Ascending aorta (tissue), 2 donors: ENCODE results near the gene CAMK2D. TPM values are rescaled to one million over a fixed set of nuclear protein-coding genes. Genes with fewer than 3 reads are reported as not detected.
"Not testable (repeated sequence)": the region's sequence is repeated elsewhere in the genome, so short reads cannot be mapped to it uniquely, and the experiment has no call there.

Experiments used
- DNase-seq, 2 donors: peaks; one replicate each; pipeline ENCODE4 v3.0.0-alpha.2; 2019; ENCODE audit warnings: low spot score in 2 of 2
- H3K27ac ChIP-seq, 2 donors: fragments of 200-600 bp; sonication (generic); one replicate each; pipeline ENCODE4 v1.5.1; 2016 to 2017; ENCODE audit warnings: mild to moderate bottlenecking in 1 of 2
- H3K27me3 ChIP-seq: fragments of 200-600 bp; sonication (generic); one replicate; pipeline ENCODE4 v1.5.1; 2017
- H3K36me3 ChIP-seq, 2 donors: fragments of 200-600 bp; sonication (generic); one replicate each; pipeline ENCODE4 v1.5.1; 2016
- H3K4me1 ChIP-seq, 2 donors: fragments of 200-600 bp; sonication (generic); one replicate each; pipeline ENCODE4 v1.5.1; 2016 to 2017; ENCODE audit warnings: mild to moderate bottlenecking in 1 of 2
- H3K4me3 ChIP-seq, 2 donors: fragments of 200-600 bp; sonication (generic); one replicate each; pipeline ENCODE4 v1.5.1; 2016 to 2017; ENCODE audit warnings: mild to moderate bottlenecking in 1 of 2
- H3K9me3 ChIP-seq, 2 donors: fragments of 200-600 bp; sonication (generic); one replicate each; pipeline ENCODE4 v1.5.1; 2016
- intact Hi-C: fragments of 100-400 bp; cut with DNase I; formaldehyde crosslinking; loops from one replicate; pipeline ENCODE4 v1.15.1; 2023
- total RNA-seq: library from RNA; depleted of rRNA; stranded (reverse); fragments of >200 nt; gene quantifications from one replicate; pipeline ENCODE4 v1.1.0, GENCODE V29; 2016
- TF ChIP-seq, protein P1 (sequence below), 3 experiments: fragments of 200-600 bp in 2 of 3; fragments of 450-650 bp in 1 of 3; sonication (generic) in 2 of 3; IDR thresholded peaks; one replicate each; pipeline ENCODE4 v1.5.1; 2016 to 2019; ENCODE audit warnings: antibody characterized with exemption in 3 of 3, mild to moderate bottlenecking in 1 of 3, moderate library complexity in 1 of 3

Gene CAMK2D
- total RNA-seq, 1 donor from 2014 or later: 23.8 TPM

- H3K27ac ChIP-seq: no peak overlapping the region
- no peaks in the 10 kb centered on the region for H3K27me3 ChIP-seq
- no peak for DNase-seq
- TF ChIP-seq, protein P1, sequence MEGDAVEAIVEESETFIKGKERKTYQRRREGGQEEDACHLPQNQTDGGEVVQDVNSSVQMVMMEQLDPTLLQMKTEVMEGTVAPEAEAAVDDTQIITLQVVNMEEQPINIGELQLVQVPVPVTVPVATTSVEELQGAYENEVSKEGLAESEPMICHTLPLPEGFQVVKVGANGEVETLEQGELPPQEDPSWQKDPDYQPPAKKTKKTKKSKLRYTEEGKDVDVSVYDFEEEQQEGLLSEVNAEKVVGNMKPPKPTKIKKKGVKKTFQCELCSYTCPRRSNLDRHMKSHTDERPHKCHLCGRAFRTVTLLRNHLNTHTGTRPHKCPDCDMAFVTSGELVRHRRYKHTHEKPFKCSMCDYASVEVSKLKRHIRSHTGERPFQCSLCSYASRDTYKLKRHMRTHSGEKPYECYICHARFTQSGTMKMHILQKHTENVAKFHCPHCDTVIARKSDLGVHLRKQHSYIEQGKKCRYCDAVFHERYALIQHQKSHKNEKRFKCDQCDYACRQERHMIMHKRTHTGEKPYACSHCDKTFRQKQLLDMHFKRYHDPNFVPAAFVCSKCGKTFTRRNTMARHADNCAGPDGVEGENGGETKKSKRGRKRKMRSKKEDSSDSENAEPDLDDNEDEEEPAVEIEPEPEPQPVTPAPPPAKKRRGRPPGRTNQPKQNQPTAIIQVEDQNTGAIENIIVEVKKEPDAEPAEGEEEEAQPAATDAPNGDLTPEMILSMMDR (IDR thresholded peaks at IDR 0.05): no peak
- intact Hi-C loops: no loop called here
- no peaks in the 10 kb centered on the region for H3K36me3 ChIP-seq
- H3K4me1 ChIP-seq: no peaks in the 10 kb centered on the region
- H3K9me3 ChIP-seq: no peaks in the 10 kb centered on the region
- H3K4me3 ChIP-seq: no peak overlapping the region
Observed at GRCh38 chr4:113773014-113773413, 11.5 kb upstream of the CAMK2D start.

GRCh38 chr4:113772319-113772718, 10.8 kb upstream of the CAMK2D start:
- no peak for DNase-seq
- H3K27me3 ChIP-seq: no peaks in the 10 kb centered on the region
- no peaks in the 10 kb centered on the region for H3K4me1 ChIP-seq
- H3K36me3 ChIP-seq: no peaks in the 10 kb centered on the region
- intact Hi-C loops: no loop called here
- no peaks in the 10 kb centered on the region for H3K9me3 ChIP-seq
- no peak overlapping the region for H3K27ac ChIP-seq
- TF ChIP-seq, protein P1 (IDR thresholded peaks at IDR 0.05): no peak
- H3K4me3 ChIP-seq: no peak overlapping the region

- Histone ChIP-seq H3K27ac (no peak overlapping the region), H3K27me3 (no peaks in the 10 kb centered on the region), H3K4me1 (no peaks in the 10 kb centered on the region), H3K36me3 (no peaks in the 10 kb centered on the region), H3K4me3 (no peak overlapping the region), H3K9me3 (no peaks in the 10 kb centered on the region)
- DNase-seq: no peak
- TF ChIP-seq, protein P1 (IDR thresholded peaks at IDR 0.05): no peak
- intact Hi-C loops: no loop called here
Observed at GRCh38 chr4:113769744-113770143, 8.2 kb upstream of the CAMK2D start.

DNA sequence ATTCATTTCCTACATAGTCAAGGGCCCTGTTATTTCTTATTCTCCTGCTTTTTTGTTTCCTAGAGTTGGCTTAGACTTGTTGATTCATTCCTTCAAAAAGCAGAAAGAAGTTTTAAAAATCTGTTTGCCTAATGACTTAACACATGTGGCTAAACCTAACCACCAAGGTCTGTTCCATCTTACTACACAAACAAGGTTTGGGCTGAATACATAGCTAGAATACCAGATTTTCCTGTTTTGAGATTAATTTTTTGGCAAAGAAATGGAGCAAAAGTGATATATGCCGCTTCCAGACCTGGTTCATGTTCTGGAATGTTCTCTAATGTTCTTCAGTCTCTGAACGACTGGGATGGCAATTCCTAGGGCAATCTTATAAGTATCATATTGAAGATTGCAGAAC, 7.4 kb upstream of the CAMK2D start:
- no peaks in the 10 kb centered on the region for H3K36me3 ChIP-seq
- no peaks in the 10 kb centered on the region for H3K4me1 ChIP-seq
- H3K27me3 ChIP-seq: no peaks in the 10 kb centered on the region
- H3K4me3 ChIP-seq: no peak overlapping the region
- no peak overlapping the region for H3K27ac ChIP-seq
- H3K9me3 ChIP-seq: no peaks in the 10 kb centered on the region
- TF ChIP-seq, protein P1 (IDR thresholded peaks at IDR 0.05): no peak
- intact Hi-C loops: no loop called here
- DNase-seq: no peak

- intact Hi-C loops: no loop called here
- H3K4me3 ChIP-seq: no peak overlapping the region
- H3K27ac ChIP-seq: no peak overlapping the region
- H3K27me3 ChIP-seq: no peaks in the 10 kb centered on the region
- TF ChIP-seq, protein P1 (IDR thresholded peaks at IDR 0.05): no peak
- no peaks in the 10 kb centered on the region for H3K36me3 ChIP-seq
- no peaks in the 10 kb centered on the region for H3K9me3 ChIP-seq
- no peak for DNase-seq
- H3K4me1 ChIP-seq: peaks cover 0 to 5% of the 10 kb centered on the region in 2 donors
Observed at GRCh38 chr4:113766882-113767281, 5.3 kb upstream of the CAMK2D start.

DNA sequence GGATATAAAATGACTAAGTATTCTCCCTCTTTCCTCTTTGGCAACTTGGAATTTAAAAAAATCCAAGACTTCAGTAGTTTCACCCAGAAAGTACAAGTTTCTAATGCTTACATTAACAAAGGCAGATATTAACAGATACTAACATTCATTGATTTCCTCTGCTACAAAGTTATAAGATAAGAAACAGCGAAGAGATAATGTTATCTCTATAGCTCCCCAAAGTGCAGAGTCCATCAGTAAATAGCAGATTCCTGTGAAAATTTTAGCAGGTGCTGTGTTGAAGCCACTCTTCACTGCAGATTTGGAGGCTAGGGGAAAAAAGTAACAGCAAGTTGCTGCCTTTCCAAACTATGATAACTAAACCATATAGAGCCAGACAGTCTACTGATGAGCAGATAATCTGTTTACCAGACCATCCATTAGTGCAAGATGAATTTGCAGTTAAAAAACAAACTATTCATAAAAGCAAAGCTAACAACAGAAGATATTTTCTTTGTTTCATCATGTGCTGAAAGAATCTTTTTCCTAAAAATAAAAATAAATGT, 3.3 kb upstream of the CAMK2D start:
- H3K36me3 ChIP-seq: no peaks in the 10 kb centered on the region
- no peak overlapping the region for H3K4me3 ChIP-seq
- TF ChIP-seq, protein P1 (IDR thresholded peaks at IDR 0.05): no peak
- H3K4me1 ChIP-seq: peaks cover 0 to 5% of the 10 kb centered on the region in 2 donors
- H3K27me3 ChIP-seq: no peaks in the 10 kb centered on the region
- intact Hi-C loops: loop anchor here (5.0 kb wide), 3 partner anchors 193 to 508 kb away; no protein-coding TSS in a partner anchor
- H3K9me3 ChIP-seq: no peaks in the 10 kb centered on the region
- DNase-seq: no peak
- H3K27ac ChIP-seq: no peak overlapping the region

DNA sequence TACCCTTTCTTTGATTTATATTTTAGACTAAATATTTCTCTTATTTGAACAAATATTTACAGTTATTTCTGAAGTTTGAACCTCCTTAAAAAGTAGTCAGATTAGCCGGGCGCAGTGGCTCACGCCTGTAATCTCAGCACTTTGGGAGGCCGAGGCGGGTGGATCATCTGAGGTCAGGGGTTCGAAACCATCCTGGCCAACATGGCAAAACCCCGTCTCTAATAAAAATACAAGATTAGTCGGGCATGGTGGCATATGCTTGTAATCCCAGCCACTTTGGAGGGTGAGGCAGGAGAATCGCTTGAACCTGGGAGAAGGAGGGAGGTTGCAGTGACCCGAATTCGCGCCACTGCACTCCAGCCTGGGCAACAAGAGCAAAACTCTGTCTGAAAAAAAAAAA, 2.4 kb upstream of the CAMK2D start:
- not testable (repeated sequence) for DNase-seq, H3K27me3 ChIP-seq, H3K4me1 ChIP-seq, H3K9me3 ChIP-seq, H3K4me3 ChIP-seq, H3K36me3 ChIP-seq
- intact Hi-C loops: loop anchor here (5.0 kb wide), 3 partner anchors 193 to 508 kb away; no protein-coding TSS in a partner anchor
- peak overlapping the region in 1 of 2 donors; percentile 99 for H3K27ac ChIP-seq
